GM19468 (cell line): ENCODE data around the gene ABCA5.

Source experiments
- ATAC-seq: cut with Tn5 transposase; IDR thresholded peaks from one replicate; pipeline ENCODE4 v1.9.1; 2021; ENCODE audit warnings: mild to moderate bottlenecking, moderate library complexity, moderate number of reproducible peaks; ENCODE audit not compliant: unreplicated experiment; ENCODE audit errors: extremely low read depth

ABCA5 gene

DNA sequence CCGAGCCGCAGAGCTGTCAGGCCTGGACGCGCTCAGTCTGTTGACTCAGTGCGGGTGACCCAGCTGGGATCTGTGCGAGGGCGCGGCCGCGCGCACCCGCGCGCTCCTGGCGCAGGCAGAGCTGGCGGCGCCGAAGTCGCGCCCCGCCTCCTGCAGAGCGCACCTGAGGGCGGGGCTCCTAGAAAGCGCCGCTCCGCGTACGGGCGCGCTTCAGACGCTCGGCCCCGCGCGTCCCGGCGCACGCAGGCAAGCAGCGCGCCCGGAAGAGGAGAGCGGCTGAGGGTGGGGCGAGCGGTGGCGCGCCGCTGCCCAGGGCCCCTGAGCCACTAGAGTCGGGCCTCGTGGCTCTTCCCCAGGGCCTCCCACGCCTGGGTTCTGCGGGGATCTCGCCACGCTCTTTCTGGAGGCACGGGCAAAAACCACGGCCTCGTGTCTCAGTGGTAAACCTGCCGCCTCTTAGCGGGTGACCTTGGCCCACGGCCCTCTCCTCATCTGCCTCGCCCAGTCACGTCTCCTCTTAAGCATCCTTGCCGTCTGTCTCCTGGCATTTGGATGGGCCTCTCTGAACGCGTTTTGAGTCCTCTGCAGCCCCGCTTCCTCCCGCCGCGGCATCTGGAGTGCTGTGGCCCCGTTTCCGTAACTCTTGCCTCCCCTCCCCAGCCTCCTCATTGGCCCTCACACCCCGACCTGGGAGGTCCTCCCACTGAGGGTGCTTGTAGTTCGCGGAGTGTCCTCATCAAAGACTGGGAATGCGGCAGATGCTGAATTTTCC, at the start of gene ABCA5:
Gene ABCA5 (minus strand): TSS at position 74 of the 772 bp plus-strand sequence. CDS start 12,718 bp downstream, outside the sequence.
- peak; percentile 98 for ATAC-seq

GRCh38 chr17:69375229-69375628, 48.3 kb upstream of the ABCA5 start:
- ATAC-seq, result no peak

GRCh38 chr17:69373069-69373468, 46.1 kb upstream of the ABCA5 start:
- no peak for ATAC-seq

- peak; percentile 54 for ATAC-seq
These were observed 40.4 kb upstream of the ABCA5 start for GRCh38 chr17:69367298-69367697.

DNA sequence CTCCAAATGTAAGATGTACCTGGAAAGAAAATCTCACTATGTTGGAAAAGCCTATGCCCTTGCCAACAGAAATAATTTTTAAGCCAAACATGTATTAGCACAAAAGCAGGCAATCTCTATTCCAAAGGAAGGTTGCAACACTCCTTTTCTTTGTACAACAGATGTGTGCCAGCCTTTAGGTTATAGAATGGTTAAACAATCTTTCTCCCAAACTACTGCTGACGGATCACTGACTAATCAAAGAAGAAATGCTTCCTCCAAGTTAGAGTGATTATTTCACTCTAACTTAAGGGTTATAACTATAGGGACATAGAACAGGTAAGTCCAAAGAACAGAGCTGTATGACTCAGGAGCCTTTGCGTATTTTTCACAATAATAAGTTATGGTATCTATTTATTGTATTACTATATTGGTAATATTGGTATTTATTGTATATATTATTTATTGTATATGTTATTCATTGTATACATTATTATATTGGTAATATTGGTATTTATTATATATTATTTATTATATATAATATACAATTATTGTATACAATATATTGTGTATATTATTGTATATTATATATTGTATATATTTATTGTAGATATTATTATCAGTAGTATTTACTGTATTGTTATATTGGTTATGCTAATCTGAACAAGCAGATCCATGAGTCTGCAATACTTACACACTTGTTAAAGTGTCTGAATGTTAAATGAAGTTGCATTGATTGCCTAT, 36.7 kb upstream of the ABCA5 start:
- no peak for ATAC-seq

GRCh38 chr17:69361156-69361555, 34.2 kb upstream of the ABCA5 start:
- ATAC-seq, result no peak

DNA sequence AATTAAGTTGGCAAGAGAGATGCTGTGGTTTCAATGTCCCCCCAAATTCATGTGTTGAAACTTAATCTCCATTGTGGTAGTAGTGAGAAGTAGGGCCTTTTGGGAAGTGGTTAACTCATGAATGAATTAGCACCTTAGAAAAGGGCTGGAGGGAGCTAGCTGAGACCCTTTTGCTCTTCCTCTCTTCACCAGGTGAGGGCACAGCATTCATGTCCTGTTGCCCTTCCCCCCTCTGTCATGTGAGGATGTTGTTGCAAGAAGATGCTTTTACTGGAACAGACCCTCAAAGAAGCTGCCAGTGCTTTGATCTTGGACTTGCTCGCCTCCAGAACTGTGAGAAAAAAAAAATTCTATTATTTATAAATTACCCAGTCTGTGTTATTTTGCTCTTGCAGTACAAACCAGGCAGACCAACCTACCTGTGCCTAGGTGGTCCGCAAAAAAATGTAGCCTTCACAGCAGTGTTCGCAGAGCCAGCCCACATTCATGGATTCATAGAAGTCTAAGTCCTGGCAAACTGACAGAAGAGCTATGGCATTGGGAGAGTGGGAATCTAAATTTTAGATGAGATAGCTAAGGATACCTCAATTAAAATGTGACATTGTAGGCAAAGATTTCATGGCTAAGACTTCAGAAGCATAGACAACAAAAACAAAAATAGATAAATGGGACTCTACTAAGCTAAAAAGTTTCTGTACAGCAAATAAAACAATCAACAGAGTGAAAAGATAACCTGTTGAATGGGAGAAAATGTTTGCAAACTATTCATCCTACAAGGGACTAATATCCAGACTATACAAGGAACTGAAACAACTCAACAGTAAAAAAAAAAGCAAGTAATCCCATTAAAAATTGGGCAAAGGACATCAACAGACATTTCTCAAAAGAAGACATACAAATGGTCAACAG, 32.0 kb upstream of the ABCA5 start:
- no peak for ATAC-seq

DNA sequence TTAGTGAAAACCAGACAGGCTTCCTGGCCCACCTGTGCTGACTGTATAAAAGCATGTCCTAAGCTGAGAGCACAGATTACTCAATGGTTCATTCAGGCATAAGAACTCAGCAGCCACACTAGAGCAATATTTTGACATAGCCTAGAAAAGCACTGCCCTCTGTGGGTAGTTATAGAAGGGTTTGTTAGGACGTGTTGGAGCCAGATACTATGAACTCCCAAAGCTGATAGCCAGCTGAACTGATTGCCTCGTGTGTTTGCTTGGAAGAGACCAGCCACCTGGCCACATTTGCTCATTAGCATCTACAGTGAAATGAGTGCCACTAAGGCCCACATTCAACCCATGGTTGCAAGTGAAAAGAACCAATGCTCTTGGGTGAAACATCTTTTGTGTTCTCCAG, 30.8 kb upstream of the ABCA5 start:
- no peak for ATAC-seq

DNA sequence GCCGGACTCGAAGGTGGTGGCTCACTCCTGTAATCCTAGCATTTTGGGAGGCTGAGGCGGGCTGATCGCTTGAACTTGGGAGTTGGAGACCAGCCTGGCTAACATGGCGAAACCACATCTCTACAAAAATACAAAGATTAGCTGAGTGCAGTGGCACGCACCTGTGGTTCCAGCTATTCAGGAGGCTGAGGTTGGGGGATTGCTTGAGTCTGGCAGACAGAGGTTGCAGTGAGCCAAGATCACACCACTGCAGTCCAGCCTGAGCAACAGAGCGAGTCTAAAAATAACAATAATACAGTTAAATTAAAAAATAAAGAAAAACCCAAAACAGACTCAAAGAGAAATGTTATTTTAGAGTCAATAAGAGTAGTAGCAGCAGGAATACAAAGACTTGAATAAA, 29.7 kb upstream of the ABCA5 start:
- no peak for ATAC-seq

GRCh38 chr17:69350911-69351310, 24.0 kb upstream of the ABCA5 start:
- ATAC-seq, result no peak

- ATAC-seq, result no peak
These were observed 21.5 kb upstream of the ABCA5 start for GRCh38 chr17:69348429-69348828.

GRCh38 chr17:69346766-69347165, 19.8 kb upstream of the ABCA5 start:
- no peak for ATAC-seq

- ATAC-seq, result no peak
These were observed 18.0 kb upstream of the ABCA5 start for GRCh38 chr17:69344939-69345338.

GRCh38 chr17:69342896-69343644, 16.1 kb upstream of the ABCA5 start:
- ATAC-seq, result no peak

DNA sequence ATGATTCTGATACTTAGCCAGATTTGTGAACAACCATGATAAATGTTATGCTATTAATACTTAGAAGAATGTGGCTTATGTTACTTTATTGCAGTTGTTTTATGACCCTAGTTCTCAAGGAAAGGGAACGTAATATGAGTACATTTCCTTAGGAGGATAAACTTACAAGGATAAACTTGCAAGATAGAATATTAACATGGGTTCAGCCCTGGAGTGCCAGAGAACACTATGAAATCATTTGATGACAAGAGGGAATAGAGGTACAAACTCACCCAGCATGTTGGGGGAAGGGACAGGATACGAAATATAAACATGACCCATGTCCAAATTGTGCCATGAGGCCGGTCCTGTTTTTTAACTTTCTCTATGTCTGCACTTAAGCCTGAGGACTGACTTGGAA, 13.0 kb upstream of the ABCA5 start:
- no peak for ATAC-seq

- ATAC-seq, result no peak
These were observed 10.1 kb upstream of the ABCA5 start for GRCh38 chr17:69336996-69337395.

DNA sequence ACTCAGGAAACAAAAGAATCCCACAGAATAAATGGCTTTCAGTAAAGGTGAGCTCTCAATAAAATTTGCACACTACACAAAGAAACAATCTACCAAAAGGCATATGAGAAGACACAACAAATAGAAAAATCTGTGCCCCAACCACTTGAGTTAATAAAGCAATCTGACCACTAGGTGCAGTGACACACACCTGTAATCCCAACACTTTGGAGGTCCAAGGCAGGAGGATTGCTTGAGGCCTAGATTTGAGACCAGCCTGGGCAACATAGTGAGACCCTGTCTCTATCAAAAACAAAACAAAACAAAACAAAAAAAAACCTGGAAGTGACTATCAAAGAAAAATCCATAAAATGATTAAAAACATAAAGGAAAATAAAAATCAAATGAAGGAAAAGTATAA, 9.6 kb upstream of the ABCA5 start:
- ATAC-seq, result no peak

DNA sequence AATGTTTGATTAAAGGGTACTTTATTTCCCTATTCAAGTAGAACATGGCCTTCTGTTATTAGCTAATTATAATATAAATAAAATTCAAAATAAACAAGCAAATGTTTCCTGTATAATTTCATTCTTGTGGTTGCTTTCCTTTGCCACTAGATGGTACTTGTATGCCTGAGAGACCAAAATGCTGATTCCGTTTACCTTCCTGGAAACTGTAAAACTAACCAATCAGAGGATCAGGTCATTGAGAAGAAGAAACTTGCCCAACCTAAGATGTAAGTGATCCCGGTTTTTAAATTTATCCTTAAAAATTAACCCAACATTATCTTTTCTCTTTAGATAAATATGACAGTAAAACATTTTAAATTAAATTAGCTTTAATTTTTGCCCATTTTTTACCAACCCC, 8.1 kb upstream of the ABCA5 start:
- ATAC-seq, result no peak

- ATAC-seq, result no peak
These were observed 6.6 kb upstream of the ABCA5 start for GRCh38 chr17:69333561-69333960.

GRCh38 chr17:69331756-69332155, 4.8 kb upstream of the ABCA5 start:
- ATAC-seq, result no peak
